ENCODE results near the gene TMEM63B. TPM values are rescaled to one million over a fixed set of nuclear protein-coding genes. Genes with fewer than 3 reads are reported as not detected.

The TMEM63B gene
- total RNA-seq, 1 experiment from 2014 or later: 22.6 TPM

GRCh38 chr6:44145839-44146238, 18.5 kb downstream of the TMEM63B start:
- no peak overlapping the region for H3K27ac Mint-ChIP-seq (ENCODE audit: low read depth, unreplicated experiment)
- BruUV-seq (replicated peaks): no TSS peak
- intact Hi-C loops (cut with micrococcal nuclease): no loop called here
- H3K9me3 Mint-ChIP-seq (ENCODE audit: unreplicated experiment): no peaks in the 10 kb centered on the region
- H3K4me3 Mint-ChIP-seq (ENCODE audit: unreplicated experiment): no peak overlapping the region
- ChIA-PET CTCF (interaction anchor here (0.7 kb wide), 1 partner anchor 27 kb away, joined by 3 read pairs; no protein-coding TSS in a partner anchor), POLR2A (interaction anchor here (0.7 kb wide), 2 partner anchors 10 to 98 kb away, joined by 3 to 5 read pairs; no protein-coding TSS in a partner anchor)
- no peak for DNase-seq (ENCODE audit: unreplicated experiment)
- no peaks in the 10 kb centered on the region for H3K4me1 Mint-ChIP-seq (ENCODE audit: insufficient read depth, unreplicated experiment)
- H3K36me3 Mint-ChIP-seq (ENCODE audit: insufficient read depth, unreplicated experiment): peaks cover 31% of the 10 kb centered on the region
- TF ChIP-seq CTCF (IDR thresholded peaks at IDR 0.05; ENCODE audit: unreplicated experiment): no peak
- no peaks in the 10 kb centered on the region for H3K27me3 Mint-ChIP-seq (ENCODE audit: insufficient read depth, unreplicated experiment)

GRCh38 chr6:44146685-44147084, 19.3 kb downstream of the TMEM63B start:
- ChIA-PET CTCF (no interaction called here), POLR2A (interaction anchor here (0.7 to 0.9 kb wide), 2 partner anchors 24 to 97 kb away, joined by 3 to 5 read pairs; no protein-coding TSS in a partner anchor)
- Mint-ChIP-seq H3K4me1 (ENCODE audit: insufficient read depth, unreplicated experiment) (no peaks in the 10 kb centered on the region), H3K9me3 (ENCODE audit: unreplicated experiment) (no peaks in the 10 kb centered on the region), H3K27ac (ENCODE audit: low read depth, unreplicated experiment) (no peak overlapping the region), H3K36me3 (ENCODE audit: insufficient read depth, unreplicated experiment) (peaks cover 30% of the 10 kb centered on the region), H3K27me3 (ENCODE audit: insufficient read depth, unreplicated experiment) (no peaks in the 10 kb centered on the region), H3K4me3 (ENCODE audit: unreplicated experiment) (no peak overlapping the region)
- no peak for DNase-seq (ENCODE audit: unreplicated experiment)
- intact Hi-C loops (cut with micrococcal nuclease): no loop called here
- no TSS peak for BruUV-seq (replicated peaks)
- TF ChIP-seq CTCF (IDR thresholded peaks at IDR 0.05; ENCODE audit: unreplicated experiment): no peak

GRCh38 chr6:44147256-44147655, 19.9 kb downstream of the TMEM63B start:
- intact Hi-C loops (cut with micrococcal nuclease): no loop called here
- TF ChIP-seq CTCF (IDR thresholded peaks at IDR 0.05; ENCODE audit: unreplicated experiment): no peak
- no peak overlapping the region for H3K4me3 Mint-ChIP-seq (ENCODE audit: unreplicated experiment)
- H3K27ac Mint-ChIP-seq (ENCODE audit: low read depth, unreplicated experiment): no peak overlapping the region
- no peak for DNase-seq (ENCODE audit: unreplicated experiment)
- ChIA-PET CTCF (interaction anchor here (0.6 to 1.0 kb wide), 3 partner anchors 15 to 192 kb away, joined by 3 to 4 read pairs (median 3); no protein-coding TSS in a partner anchor), POLR2A (interaction anchor here (0.9 kb wide), 2 partner anchors 23 to 51 kb away, joined by 3 read pairs; no protein-coding TSS in a partner anchor)
- peaks cover 28% of the 10 kb centered on the region for H3K36me3 Mint-ChIP-seq (ENCODE audit: insufficient read depth, unreplicated experiment)
- no peaks in the 10 kb centered on the region for H3K27me3 Mint-ChIP-seq (ENCODE audit: insufficient read depth, unreplicated experiment)
- no peaks in the 10 kb centered on the region for H3K4me1 Mint-ChIP-seq (ENCODE audit: insufficient read depth, unreplicated experiment)
- BruUV-seq (replicated peaks): no TSS peak
- H3K9me3 Mint-ChIP-seq (ENCODE audit: unreplicated experiment): no peaks in the 10 kb centered on the region

GRCh38 chr6:44148306-44148705, 21.0 kb downstream of the TMEM63B start:
- Mint-ChIP-seq H3K27me3 (ENCODE audit: insufficient read depth, unreplicated experiment) (no peaks in the 10 kb centered on the region), H3K27ac (ENCODE audit: low read depth, unreplicated experiment) (no peak overlapping the region), H3K9me3 (ENCODE audit: unreplicated experiment) (no peaks in the 10 kb centered on the region), H3K36me3 (ENCODE audit: insufficient read depth, unreplicated experiment) (peaks cover 33% of the 10 kb centered on the region), H3K4me1 (ENCODE audit: insufficient read depth, unreplicated experiment) (no peaks in the 10 kb centered on the region), H3K4me3 (ENCODE audit: unreplicated experiment) (no peak overlapping the region)
- no peak for DNase-seq (ENCODE audit: unreplicated experiment)
- POLR2A ChIA-PET: interaction anchor here (0.7 to 0.9 kb wide), 2 partner anchors 52 to 237 kb away, joined by 3 read pairs; no protein-coding TSS in a partner anchor
- intact Hi-C loops (cut with micrococcal nuclease): no loop called here
- TF ChIP-seq CTCF (IDR thresholded peaks at IDR 0.05; ENCODE audit: unreplicated experiment): no peak
- no TSS peak for BruUV-seq (replicated peaks)
- CTCF ChIA-PET: interaction anchor here (0.5 to 1.0 kb wide), 3 partner anchors 20 to 378 kb away, joined by 3 to 8 read pairs (median 3); partner anchors contain the start of gene VEGFA

Data from MCF 10A (cell line).